A673 (cell line): ENCODE data around the gene ZNF358.

Experiments used
- CTCF ChIP-seq: fragments of 300-800, 200-600 bp; sonication (generic); conservative IDR thresholded peaks from 2 replicates; pipeline ENCODE4 v1.5.1; 2017; ENCODE audit warnings: low read depth, mild to moderate bottlenecking, antibody characterized with exemption, low read length, moderate library complexity, mixed read lengths
- EZH2 ChIP-seq: fragments of 200-600 bp; sonication (generic); IDR thresholded peaks from 2 replicates; pipeline ENCODE4 v1.6.1; 2017; ENCODE audit warnings: borderline replicate concordance, low read depth, mild to moderate bottlenecking, mixed read lengths, antibody characterized with exemption, low read length; ENCODE audit not compliant: poor library complexity, severe bottlenecking

GRCh38 chr19:7545904-7546303 is 30.0 kb downstream of the ZNF358 start:
- TF ChIP-seq CTCF (no peak), EZH2 (no peak)
